Astrocyte of the cerebellum (primary cell): Measurements from ENCODE around the gene CDCP1.
"Not testable (repeated sequence)": the region's sequence is repeated elsewhere in the genome, so short reads cannot be mapped to it uniquely, and the experiment has no call there.

ENCODE experiments used
- DNase-seq: peaks from one replicate; pipeline ENCODE4 v3.0.0-alpha.2; 2011; ENCODE audit warnings: low read depth
- H3K4me3 ChIP-seq: 2 replicates; pipeline ENCODE4 v1.5.1; 2011; ENCODE audit warnings: mild to moderate bottlenecking, low read depth, low read length, moderate library complexity
- in situ Hi-C: cut with HindIII; loops from 2 replicates; pipeline ENCODE4 v1.10.0; 2017; ENCODE audit warnings: low sequenced_read_pairs
- TF ChIP-seq, protein P1 (sequence below): IDR thresholded peaks from 2 replicates; pipeline ENCODE4 v1.5.1; 2012; ENCODE audit warnings: low read length, low read depth, moderate library complexity, mild to moderate bottlenecking; ENCODE audit errors: missing control alignments

Gene CDCP1

DNA sequence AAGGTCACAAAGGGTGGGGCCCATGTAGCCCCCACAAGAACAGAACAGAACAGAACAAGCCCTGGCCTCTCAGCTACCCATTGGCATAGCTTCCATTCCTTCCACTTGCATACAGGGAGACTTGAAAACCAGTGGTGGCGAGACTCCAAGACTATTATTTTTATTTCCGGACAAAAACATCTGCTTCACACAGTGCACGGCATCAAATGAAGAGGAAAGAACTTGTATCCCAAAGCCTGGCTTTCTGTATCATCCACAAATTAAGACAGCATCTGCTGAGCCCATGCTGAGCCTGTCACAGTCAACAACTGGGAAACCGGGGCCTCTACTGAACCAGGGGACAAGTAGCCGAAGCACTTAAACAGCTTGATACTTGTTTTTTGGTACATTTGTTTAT, 64.0 kb downstream of the CDCP1 start:
- DNase-seq = peak; percentile 63
- H3K4me3 ChIP-seq = no peak overlapping the region
- TF ChIP-seq, protein P1, sequence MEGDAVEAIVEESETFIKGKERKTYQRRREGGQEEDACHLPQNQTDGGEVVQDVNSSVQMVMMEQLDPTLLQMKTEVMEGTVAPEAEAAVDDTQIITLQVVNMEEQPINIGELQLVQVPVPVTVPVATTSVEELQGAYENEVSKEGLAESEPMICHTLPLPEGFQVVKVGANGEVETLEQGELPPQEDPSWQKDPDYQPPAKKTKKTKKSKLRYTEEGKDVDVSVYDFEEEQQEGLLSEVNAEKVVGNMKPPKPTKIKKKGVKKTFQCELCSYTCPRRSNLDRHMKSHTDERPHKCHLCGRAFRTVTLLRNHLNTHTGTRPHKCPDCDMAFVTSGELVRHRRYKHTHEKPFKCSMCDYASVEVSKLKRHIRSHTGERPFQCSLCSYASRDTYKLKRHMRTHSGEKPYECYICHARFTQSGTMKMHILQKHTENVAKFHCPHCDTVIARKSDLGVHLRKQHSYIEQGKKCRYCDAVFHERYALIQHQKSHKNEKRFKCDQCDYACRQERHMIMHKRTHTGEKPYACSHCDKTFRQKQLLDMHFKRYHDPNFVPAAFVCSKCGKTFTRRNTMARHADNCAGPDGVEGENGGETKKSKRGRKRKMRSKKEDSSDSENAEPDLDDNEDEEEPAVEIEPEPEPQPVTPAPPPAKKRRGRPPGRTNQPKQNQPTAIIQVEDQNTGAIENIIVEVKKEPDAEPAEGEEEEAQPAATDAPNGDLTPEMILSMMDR = no peak
- in situ Hi-C loops = no loop called here

GRCh38 chr3:45081506-45082141, 64.6 kb downstream of the CDCP1 start:
- no peak overlapping the region for H3K4me3 ChIP-seq
- in situ Hi-C loops = no loop called here
- no peak for DNase-seq
- TF ChIP-seq, protein P1 = no peak

DNA sequence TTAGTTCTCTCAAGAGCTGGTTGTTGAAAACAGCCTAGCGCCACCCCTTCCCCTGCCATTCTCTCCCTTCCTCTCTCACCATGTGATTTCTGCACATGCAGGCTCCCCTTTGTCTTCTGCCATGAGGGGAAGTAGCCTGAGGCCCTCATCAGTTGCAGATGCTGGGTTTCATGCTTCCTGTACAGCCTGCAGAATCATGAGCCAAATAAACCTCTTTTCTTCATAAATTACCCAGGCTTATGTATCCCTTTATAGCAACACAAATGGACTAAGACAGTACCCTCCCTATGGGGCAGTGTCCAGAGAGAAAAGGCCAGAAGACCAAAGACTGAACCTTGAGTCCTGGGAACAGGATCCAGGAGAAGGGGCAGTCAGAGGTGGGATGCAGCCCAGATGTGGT, 65.4 kb downstream of the CDCP1 start:
- in situ Hi-C loops = no loop called here
- H3K4me3 ChIP-seq = no peak overlapping the region
- TF ChIP-seq, protein P1 = no peak
- no peak for DNase-seq

GRCh38 chr3:45079715-45080114, 66.5 kb downstream of the CDCP1 start:
- no peak for DNase-seq
- in situ Hi-C loops = no loop called here
- no peak overlapping the region for H3K4me3 ChIP-seq
- TF ChIP-seq, protein P1 = no peak

DNA sequence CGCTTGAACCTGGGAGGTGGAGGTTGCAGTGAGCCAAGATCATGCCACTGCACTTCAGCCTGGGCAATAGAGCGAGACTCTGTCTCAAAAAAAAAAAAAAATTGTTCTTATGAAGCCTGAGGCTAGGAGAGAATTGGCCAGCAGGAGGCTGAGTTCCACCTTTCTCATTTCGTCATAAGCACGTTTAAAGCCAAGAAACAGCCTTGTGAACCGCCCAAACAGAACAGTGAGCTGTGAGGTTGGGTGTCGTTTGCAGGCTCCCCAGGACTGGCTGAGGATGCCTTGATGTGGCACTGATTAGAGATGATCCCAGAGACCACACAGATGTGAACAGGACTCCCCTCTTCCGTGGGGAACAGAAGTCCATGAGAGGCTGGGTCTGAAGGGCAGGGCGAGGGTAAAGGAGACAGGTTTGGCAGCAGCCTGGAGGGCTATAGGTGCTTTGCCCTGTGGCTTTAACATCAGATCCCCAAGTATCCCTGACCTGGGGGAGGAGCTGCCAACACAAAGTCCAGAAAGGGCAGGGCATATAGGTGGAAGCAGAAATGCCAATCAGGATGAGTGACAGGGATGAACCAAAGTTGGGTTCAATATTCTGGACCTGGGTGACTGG, 67.2 kb downstream of the CDCP1 start:
- in situ Hi-C loops = no loop called here
- no peak overlapping the region for H3K4me3 ChIP-seq
- TF ChIP-seq, protein P1 = peak; percentile 28
- DNase-seq = no peak

GRCh38 chr3:45078256-45078655, 67.9 kb downstream of the CDCP1 start:
- H3K4me3 ChIP-seq, in situ Hi-C loops, DNase-seq: not testable (repeated sequence)

- in situ Hi-C loops = no loop called here
- TF ChIP-seq, protein P1 = no peak
- DNase-seq = no peak
- H3K4me3 ChIP-seq = no peak overlapping the region
These were observed 70.2 kb downstream of the CDCP1 start for GRCh38 chr3:45075821-45076625.
